HEK293 (cell line): Measurements from ENCODE around the gene TXNDC8.

Source experiments
- CTCF ChIA-PET: fragments of 350-600 bp; formaldehyde crosslinking; extraction: SDS; loops from one replicate; lab custom pipeline; 2021; ENCODE audit warnings: antibody characterized with exemption; lab: Yijun Ruan, JAX
- POLR2A ChIA-PET: fragments of 300-600 bp; formaldehyde crosslinking; extraction: SDS; loops from one replicate; lab custom pipeline; 2020; ENCODE audit warnings: antibody characterized with exemption, inconsistent platforms; lab: Yijun Ruan, JAX
- H3K27ac ChIP-seq: fragments of 200-500 bp; sonication (Bioruptor generic); 2 replicates; pipeline ENCODE4 v1.5.1; 2014; ENCODE audit warnings: low read depth, low read length, control low read depth, inconsistent platforms; ENCODE audit errors: extremely low read depth
- H3K36me3 ChIP-seq, 2 experiments: fragments of 200-500 bp in 1 of 2; sonication (Bioruptor generic) in 1 of 2; 1 replicate in 1 of 2; 2 replicates in 1 of 2; pipeline ENCODE4 v1.5.1; 2014 to 2017; ENCODE audit warnings: inconsistent platforms in 2 of 2, low read length in 2 of 2; ENCODE audit not compliant: control insufficient read depth in 2 of 2, insufficient read depth in 1 of 2
- H3K4me1 ChIP-seq: fragments of 200-500 bp; sonication (Bioruptor generic); 2 replicates; pipeline ENCODE4 v1.5.1; 2014; ENCODE audit warnings: mild to moderate bottlenecking, low read length, inconsistent platforms; ENCODE audit not compliant: control insufficient read depth, insufficient read depth
- H3K4me3 ChIP-seq: 2 replicates; pipeline ENCODE4 v1.5.1; 2011; ENCODE audit warnings: low read depth, mild to moderate bottlenecking, control low read depth, low read length, moderate library complexity
- H3K9me3 ChIP-seq: fragments of 200-500 bp; sonication (Bioruptor generic); 2 replicates; pipeline ENCODE4 v1.5.1; 2014; ENCODE audit warnings: low read depth, low read length, inconsistent platforms; ENCODE audit not compliant: control insufficient read depth, insufficient read depth
- BCL11A ChIP-seq: fragments of 450-650 bp; formaldehyde crosslinking; IDR thresholded peaks from 2 replicates; pipeline ENCODE4 v1.5.1; 2016; ENCODE audit warnings: low read depth, missing biosample characterization, missing genetic modification characterization
- GFI1B ChIP-seq: fragments of 450-650 bp; formaldehyde crosslinking; IDR thresholded peaks from 2 replicates; pipeline ENCODE4 v1.5.1; 2016; ENCODE audit warnings: missing biosample characterization, missing genetic modification characterization
- GLI4 ChIP-seq: fragments of 450-650 bp; formaldehyde crosslinking; IDR thresholded peaks from 2 replicates; pipeline ENCODE4 v1.5.1; 2016; ENCODE audit warnings: missing biosample characterization, missing genetic modification characterization
- HOXC10 ChIP-seq: sonication (generic); formaldehyde crosslinking; IDR thresholded peaks from 2 replicates; pipeline ENCODE4 v1.8.1; 2023; ENCODE audit warnings: mild to moderate bottlenecking, missing genetic modification reagents
- SCRT1 ChIP-seq: fragments of 450-650 bp; formaldehyde crosslinking; IDR thresholded peaks from 2 replicates; pipeline ENCODE4 v1.5.1; 2016; ENCODE audit warnings: missing biosample characterization, missing genetic modification characterization, borderline replicate concordance
- ZNF114 ChIP-seq: fragments of 450-650 bp; formaldehyde crosslinking; IDR thresholded peaks from 2 replicates; pipeline ENCODE4 v1.5.0; 2017; ENCODE audit warnings: missing biosample characterization, missing genetic modification characterization
- ZNF121 ChIP-seq: fragments of 450-650 bp; formaldehyde crosslinking; IDR thresholded peaks from 2 replicates; pipeline ENCODE4 v1.5.1; 2016; ENCODE audit warnings: missing biosample characterization, missing genetic modification characterization
- ZNF16 ChIP-seq: fragments of 450-650 bp; formaldehyde crosslinking; IDR thresholded peaks from 2 replicates; pipeline ENCODE4 v1.5.1; 2016; ENCODE audit warnings: low read depth, missing biosample characterization, missing genetic modification characterization
- ZNF211 ChIP-seq: fragments of 450-650 bp; formaldehyde crosslinking; IDR thresholded peaks from 2 replicates; pipeline ENCODE4 v1.5.1; 2016; ENCODE audit warnings: low read depth, missing biosample characterization, missing genetic modification characterization
- ZNF214 ChIP-seq: fragments of 450-650 bp; formaldehyde crosslinking; IDR thresholded peaks from 2 replicates; pipeline ENCODE4 v1.5.1; 2017; ENCODE audit warnings: missing biosample characterization, mild to moderate bottlenecking, missing genetic modification characterization, borderline replicate concordance
- ZNF341 ChIP-seq: fragments of 450-650 bp; formaldehyde crosslinking; IDR thresholded peaks from 2 replicates; pipeline ENCODE4; 2016; ENCODE audit warnings: low read depth, missing biosample characterization, missing genetic modification characterization
- ZNF391 ChIP-seq: fragments of 450-650 bp; formaldehyde crosslinking; IDR thresholded peaks from 2 replicates; pipeline ENCODE4 v1.5.1; 2016; ENCODE audit warnings: low read depth, missing biosample characterization, missing genetic modification characterization, borderline replicate concordance
- ZNF558 ChIP-seq: fragments of 450-650 bp; formaldehyde crosslinking; IDR thresholded peaks from 2 replicates; pipeline ENCODE4 v1.5.1; 2016; ENCODE audit warnings: missing biosample characterization, missing genetic modification characterization
- ZNF677 ChIP-seq: fragments of 450-650 bp; IDR thresholded peaks from 2 replicates; pipeline ENCODE4 v1.5.0; 2018; ENCODE audit warnings: missing biosample characterization, mild to moderate bottlenecking, missing genetic modification characterization, moderate library complexity
- ZNF830 ChIP-seq: fragments of 450-650 bp; IDR thresholded peaks from 2 replicates; pipeline ENCODE4 v1.5.0; 2018; ENCODE audit warnings: missing biosample characterization, missing genetic modification characterization, low read depth, mild to moderate bottlenecking, moderate library complexity
- ZSCAN16 ChIP-seq: fragments of 450-650 bp; formaldehyde crosslinking; IDR thresholded peaks from 2 replicates; pipeline ENCODE4 v1.5.1; 2016; ENCODE audit warnings: missing biosample characterization, missing genetic modification characterization
- TF ChIP-seq, protein P1 (sequence below): fragments of 450-650 bp; formaldehyde crosslinking; IDR thresholded peaks from 2 replicates; pipeline ENCODE4 v1.5.1; 2016; ENCODE audit warnings: missing biosample characterization, missing genetic modification characterization
- TF ChIP-seq, protein P2 (sequence below): fragments of 450-650 bp; formaldehyde crosslinking; IDR thresholded peaks from 2 replicates; pipeline ENCODE4 v1.5.1; 2016; ENCODE audit warnings: missing biosample characterization, missing genetic modification characterization, borderline replicate concordance
- TF ChIP-seq, protein P3 (sequence below): fragments of 450-650 bp; formaldehyde crosslinking; IDR thresholded peaks from 2 replicates; pipeline ENCODE4 v1.5.1; 2017; ENCODE audit warnings: missing biosample characterization, missing genetic modification characterization
- TF ChIP-seq, protein P4 (sequence below): fragments of 450-650 bp; formaldehyde crosslinking; IDR thresholded peaks from 2 replicates; pipeline ENCODE4 v1.5.1; 2016; ENCODE audit warnings: missing biosample characterization, missing genetic modification characterization

The TXNDC8 gene

DNA sequence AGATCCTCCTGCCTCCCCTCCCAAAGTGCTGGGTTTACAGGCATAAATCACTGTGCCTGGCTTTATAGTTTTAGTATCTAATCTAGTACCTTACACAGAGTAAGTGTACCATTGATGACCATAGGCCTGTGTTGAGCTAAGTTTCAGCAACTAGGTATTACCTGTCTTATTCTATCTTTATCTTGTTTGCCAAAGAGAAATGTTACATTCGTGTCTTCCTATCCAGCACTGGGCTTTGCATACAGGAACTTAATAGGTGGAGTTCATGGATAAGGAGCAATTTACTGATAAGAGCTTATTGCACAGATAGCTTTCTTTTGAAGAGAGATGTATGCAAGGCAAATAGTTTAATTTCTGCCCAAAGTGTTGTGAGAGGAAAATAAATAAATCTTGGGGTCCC lies 30.5 kb downstream of the TXNDC8 start:
- TF ChIP-seq ZNF121 (tag by site-specific recombination), result no peak
- no peak for TF ChIP-seq SCRT1
- TF ChIP-seq ZNF830 (tag by site-specific recombination), result no peak
- no peak for TF ChIP-seq ZNF114 (tag by site-specific recombination)
- TF ChIP-seq GFI1B, result no peak
- no peak for TF ChIP-seq BCL11A (tag by site-specific recombination)
- TF ChIP-seq, protein P1, sequence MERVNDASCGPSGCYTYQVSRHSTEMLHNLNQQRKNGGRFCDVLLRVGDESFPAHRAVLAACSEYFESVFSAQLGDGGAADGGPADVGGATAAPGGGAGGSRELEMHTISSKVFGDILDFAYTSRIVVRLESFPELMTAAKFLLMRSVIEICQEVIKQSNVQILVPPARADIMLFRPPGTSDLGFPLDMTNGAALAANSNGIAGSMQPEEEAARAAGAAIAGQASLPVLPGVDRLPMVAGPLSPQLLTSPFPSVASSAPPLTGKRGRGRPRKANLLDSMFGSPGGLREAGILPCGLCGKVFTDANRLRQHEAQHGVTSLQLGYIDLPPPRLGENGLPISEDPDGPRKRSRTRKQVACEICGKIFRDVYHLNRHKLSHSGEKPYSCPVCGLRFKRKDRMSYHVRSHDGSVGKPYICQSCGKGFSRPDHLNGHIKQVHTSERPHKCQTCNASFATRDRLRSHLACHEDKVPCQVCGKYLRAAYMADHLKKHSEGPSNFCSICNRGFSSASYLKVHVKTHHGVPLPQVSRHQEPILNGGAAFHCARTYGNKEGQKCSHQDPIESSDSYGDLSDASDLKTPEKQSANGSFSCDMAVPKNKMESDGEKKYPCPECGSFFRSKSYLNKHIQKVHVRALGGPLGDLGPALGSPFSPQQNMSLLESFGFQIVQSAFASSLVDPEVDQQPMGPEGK (tag by site-specific recombination), result no peak
- TF ChIP-seq, protein P2, sequence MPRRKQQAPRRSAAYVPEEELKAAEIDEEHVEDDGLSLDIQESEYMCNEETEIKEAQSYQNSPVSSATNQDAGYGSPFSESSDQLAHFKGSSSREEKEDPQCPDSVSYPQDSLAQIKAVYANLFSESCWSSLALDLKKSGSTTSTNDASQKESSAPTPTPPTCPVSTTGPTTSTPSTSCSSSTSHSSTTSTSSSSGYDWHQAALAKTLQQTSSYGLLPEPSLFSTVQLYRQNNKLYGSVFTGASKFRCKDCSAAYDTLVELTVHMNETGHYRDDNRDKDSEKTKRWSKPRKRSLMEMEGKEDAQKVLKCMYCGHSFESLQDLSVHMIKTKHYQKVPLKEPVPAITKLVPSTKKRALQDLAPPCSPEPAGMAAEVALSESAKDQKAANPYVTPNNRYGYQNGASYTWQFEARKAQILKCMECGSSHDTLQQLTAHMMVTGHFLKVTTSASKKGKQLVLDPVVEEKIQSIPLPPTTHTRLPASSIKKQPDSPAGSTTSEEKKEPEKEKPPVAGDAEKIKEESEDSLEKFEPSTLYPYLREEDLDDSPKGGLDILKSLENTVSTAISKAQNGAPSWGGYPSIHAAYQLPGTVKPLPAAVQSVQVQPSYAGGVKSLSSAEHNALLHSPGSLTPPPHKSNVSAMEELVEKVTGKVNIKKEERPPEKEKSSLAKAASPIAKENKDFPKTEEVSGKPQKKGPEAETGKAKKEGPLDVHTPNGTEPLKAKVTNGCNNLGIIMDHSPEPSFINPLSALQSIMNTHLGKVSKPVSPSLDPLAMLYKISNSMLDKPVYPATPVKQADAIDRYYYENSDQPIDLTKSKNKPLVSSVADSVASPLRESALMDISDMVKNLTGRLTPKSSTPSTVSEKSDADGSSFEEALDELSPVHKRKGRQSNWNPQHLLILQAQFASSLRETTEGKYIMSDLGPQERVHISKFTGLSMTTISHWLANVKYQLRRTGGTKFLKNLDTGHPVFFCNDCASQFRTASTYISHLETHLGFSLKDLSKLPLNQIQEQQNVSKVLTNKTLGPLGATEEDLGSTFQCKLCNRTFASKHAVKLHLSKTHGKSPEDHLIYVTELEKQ (tag by site-specific recombination), result no peak
- no peak for TF ChIP-seq ZNF211
- TF ChIP-seq GLI4 (tag by site-specific recombination), result no peak
- no peak for TF ChIP-seq HOXC10 (CRISPR knock-in tag)
- no peak for TF ChIP-seq ZNF214 (tag by site-specific recombination)
- TF ChIP-seq ZNF391 (tag by site-specific recombination), result no peak
- TF ChIP-seq ZNF558 (tag by site-specific recombination), result no peak
- no peak for TF ChIP-seq ZNF677 (tag by site-specific recombination)
- TF ChIP-seq ZNF341, result no peak
- TF ChIP-seq, protein P3, sequence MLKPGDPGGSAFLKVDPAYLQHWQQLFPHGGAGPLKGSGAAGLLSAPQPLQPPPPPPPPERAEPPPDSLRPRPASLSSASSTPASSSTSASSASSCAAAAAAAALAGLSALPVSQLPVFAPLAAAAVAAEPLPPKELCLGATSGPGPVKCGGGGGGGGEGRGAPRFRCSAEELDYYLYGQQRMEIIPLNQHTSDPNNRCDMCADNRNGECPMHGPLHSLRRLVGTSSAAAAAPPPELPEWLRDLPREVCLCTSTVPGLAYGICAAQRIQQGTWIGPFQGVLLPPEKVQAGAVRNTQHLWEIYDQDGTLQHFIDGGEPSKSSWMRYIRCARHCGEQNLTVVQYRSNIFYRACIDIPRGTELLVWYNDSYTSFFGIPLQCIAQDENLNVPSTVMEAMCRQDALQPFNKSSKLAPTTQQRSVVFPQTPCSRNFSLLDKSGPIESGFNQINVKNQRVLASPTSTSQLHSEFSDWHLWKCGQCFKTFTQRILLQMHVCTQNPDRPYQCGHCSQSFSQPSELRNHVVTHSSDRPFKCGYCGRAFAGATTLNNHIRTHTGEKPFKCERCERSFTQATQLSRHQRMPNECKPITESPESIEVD, result no peak
- TF ChIP-seq, protein P4, sequence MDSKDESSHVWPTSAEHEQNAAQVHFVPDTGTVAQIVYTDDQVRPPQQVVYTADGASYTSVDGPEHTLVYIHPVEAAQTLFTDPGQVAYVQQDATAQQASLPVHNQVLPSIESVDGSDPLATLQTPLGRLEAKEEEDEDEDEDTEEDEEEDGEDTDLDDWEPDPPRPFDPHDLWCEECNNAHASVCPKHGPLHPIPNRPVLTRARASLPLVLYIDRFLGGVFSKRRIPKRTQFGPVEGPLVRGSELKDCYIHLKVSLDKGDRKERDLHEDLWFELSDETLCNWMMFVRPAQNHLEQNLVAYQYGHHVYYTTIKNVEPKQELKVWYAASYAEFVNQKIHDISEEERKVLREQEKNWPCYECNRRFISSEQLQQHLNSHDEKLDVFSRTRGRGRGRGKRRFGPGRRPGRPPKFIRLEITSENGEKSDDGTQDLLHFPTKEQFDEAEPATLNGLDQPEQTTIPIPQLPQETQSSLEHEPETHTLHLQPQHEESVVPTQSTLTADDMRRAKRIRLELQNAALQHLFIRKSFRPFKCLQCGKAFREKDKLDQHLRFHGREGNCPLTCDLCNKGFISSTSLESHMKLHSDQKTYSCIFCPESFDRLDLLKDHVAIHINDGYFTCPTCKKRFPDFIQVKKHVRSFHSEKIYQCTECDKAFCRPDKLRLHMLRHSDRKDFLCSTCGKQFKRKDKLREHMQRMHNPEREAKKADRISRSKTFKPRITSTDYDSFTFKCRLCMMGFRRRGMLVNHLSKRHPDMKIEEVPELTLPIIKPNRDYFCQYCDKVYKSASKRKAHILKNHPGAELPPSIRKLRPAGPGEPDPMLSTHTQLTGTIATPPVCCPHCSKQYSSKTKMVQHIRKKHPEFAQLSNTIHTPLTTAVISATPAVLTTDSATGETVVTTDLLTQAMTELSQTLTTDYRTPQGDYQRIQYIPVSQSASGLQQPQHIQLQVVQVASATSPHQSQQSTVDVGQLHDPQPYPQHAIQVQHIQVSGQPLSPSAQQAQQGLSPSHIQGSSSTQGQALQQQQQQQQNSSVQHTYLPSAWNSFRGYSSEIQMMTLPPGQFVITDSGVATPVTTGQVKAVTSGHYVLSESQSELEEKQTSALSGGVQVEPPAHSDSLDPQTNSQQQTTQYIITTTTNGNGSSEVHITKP (tag by site-specific recombination), result no peak
- TF ChIP-seq ZSCAN16, result no peak
- no peak for TF ChIP-seq ZNF16 (tag by site-specific recombination)
- H3K36me3 ChIP-seq, result no peaks in the 10 kb centered on the region
- ChIA-PET POLR2A (no interaction called here), CTCF (no interaction called here)
- H3K4me1 ChIP-seq, result no peaks in the 10 kb centered on the region
- H3K4me3 ChIP-seq, result no peak overlapping the region
- H3K9me3 ChIP-seq, result no peaks in the 10 kb centered on the region
- H3K27ac ChIP-seq, result no peak overlapping the region
